Neural cell (in vitro differentiated cells): Measurements from ENCODE around the gene RPS6KA2. TPM values are rescaled to one million over a fixed set of nuclear protein-coding genes. Genes with fewer than 3 reads are reported as not detected.

Experiments
- H2AFZ ChIP-seq: fragments of 200-600, 300-800 bp; sonication (generic), shearing (Covaris generic); 2 replicates; pipeline ENCODE4 v1.6.0; 2014; ENCODE audit warnings: low read depth, mild to moderate bottlenecking, antibody characterized with exemption, low read length, moderate library complexity
- H3F3A ChIP-seq: fragments of 200-600 bp; shearing (Covaris generic); 2 replicates; pipeline ENCODE4 v1.6.1; 2016; ENCODE audit warnings: mild to moderate bottlenecking, moderate library complexity, mixed read lengths, antibody characterized with exemption, low read length; ENCODE audit not compliant: insufficient read depth, poor library complexity, severe bottlenecking
- H3K27ac ChIP-seq: fragments of 200-600, 300-800 bp; sonication (generic), shearing (Covaris generic); 2 replicates; pipeline ENCODE4 v1.5.1; 2014; ENCODE audit warnings: mild to moderate bottlenecking, low read length, moderate library complexity
- H3K27me3 ChIP-seq: fragments of 300-800, 200-600 bp; sonication (generic), shearing (Covaris generic); 2 replicates; pipeline ENCODE4 v1.6.0; 2014; ENCODE audit warnings: mild to moderate bottlenecking, low read depth, low read length, moderate library complexity; ENCODE audit not compliant: insufficient read depth
- H3K36me3 ChIP-seq: fragments of 300-800, 200-600 bp; sonication (generic), shearing (Covaris generic); 2 replicates; pipeline ENCODE4 v1.5.1; 2014; ENCODE audit warnings: mild to moderate bottlenecking, antibody characterized with exemption, low read length, moderate library complexity; ENCODE audit not compliant: insufficient read depth
- H3K4me2 ChIP-seq: fragments of 300-800, 200-600 bp; sonication (generic), shearing (Covaris generic); 2 replicates; pipeline ENCODE4 v1.6.0; 2014; ENCODE audit warnings: mild to moderate bottlenecking, low read length
- H3K4me3 ChIP-seq: fragments of 300-800, 200-600 bp; sonication (generic), shearing (Covaris generic); 2 replicates; pipeline ENCODE4 v1.5.1; 2014; ENCODE audit warnings: mild to moderate bottlenecking, low read length, moderate library complexity
- H3K79me2 ChIP-seq: fragments of 200-600 bp; shearing (Covaris generic); replicated peaks from 2 replicates; pipeline ENCODE4 v1.6.0; 2014; ENCODE audit warnings: mild to moderate bottlenecking, low read length, moderate library complexity; ENCODE audit not compliant: insufficient read depth
- H3K9ac ChIP-seq: fragments of 300-800, 200-600 bp; sonication (generic), shearing (Covaris generic); 2 replicates; pipeline ENCODE4 v1.6.1; 2016; ENCODE audit warnings: mild to moderate bottlenecking, low read length, mixed read lengths
- H3K9me2 ChIP-seq: fragments of 200-600 bp; shearing (Covaris generic); 2 replicates; pipeline ENCODE4 v1.6.1; 2016; ENCODE audit warnings: mild to moderate bottlenecking, low read length, mixed read lengths; ENCODE audit not compliant: insufficient read depth
- H3K9me3 ChIP-seq: fragments of 200-600, 300-800 bp; sonication (generic), shearing (Covaris generic); 2 replicates; pipeline ENCODE4 v1.6.1; 2016; ENCODE audit warnings: mild to moderate bottlenecking, mixed run types, low read length, moderate library complexity, mixed read lengths
- H4K20me1 ChIP-seq: fragments of 200-600 bp; shearing (Covaris generic); 2 replicates; pipeline ENCODE4 v1.6.1; 2016; ENCODE audit warnings: mild to moderate bottlenecking, mixed run types; ENCODE audit not compliant: insufficient read depth
- CTCF ChIP-seq: fragments of 450-650 bp; IDR thresholded peaks from 2 replicates; pipeline ENCODE4 v1.5.1; 2014; ENCODE audit warnings: antibody characterized with exemption, mild to moderate bottlenecking, moderate library complexity; ENCODE audit not compliant: poor library complexity, severe bottlenecking
- EP300 ChIP-seq: fragments of 450-650 bp; conservative IDR thresholded peaks from 2 replicates; pipeline ENCODE4 v1.6.1; 2014; ENCODE audit warnings: antibody characterized with exemption, mild to moderate bottlenecking, moderate library complexity; ENCODE audit not compliant: poor library complexity, severe bottlenecking
- EZH2 ChIP-seq: fragments of 200-600, 300-800 bp; shearing (Covaris generic), sonication (generic); IDR thresholded peaks from 2 replicates; pipeline ENCODE4 v1.6.1; 2014; ENCODE audit warnings: antibody characterized with exemption, low read length, borderline replicate concordance, mild to moderate bottlenecking; ENCODE audit not compliant: insufficient read depth, poor library complexity, severe bottlenecking
- MXI1 ChIP-seq: fragments of 450-650 bp; conservative IDR thresholded peaks from 2 replicates; pipeline ENCODE4 v1.6.1; 2014; ENCODE audit warnings: antibody characterized with exemption, mild to moderate bottlenecking; ENCODE audit not compliant: poor library complexity, severe bottlenecking
- POLR2AphosphoS5 ChIP-seq: IDR thresholded peaks from 2 replicates; pipeline ENCODE4 v1.6.1; 2012
- RAD21 ChIP-seq: fragments of 450-650 bp; conservative IDR thresholded peaks from 2 replicates; pipeline ENCODE4 v1.6.1; 2014; ENCODE audit warnings: antibody characterized with exemption, mild to moderate bottlenecking, moderate library complexity
- REST ChIP-seq: IDR thresholded peaks from 2 replicates; pipeline ENCODE4 v1.6.1; 2012; ENCODE audit warnings: borderline replicate concordance
- SMC3 ChIP-seq: fragments of 450-650 bp; conservative IDR thresholded peaks from 2 replicates; pipeline ENCODE4 v1.6.1; 2014; ENCODE audit warnings: antibody characterized with exemption, mild to moderate bottlenecking, moderate library complexity; ENCODE audit not compliant: poor library complexity
- TAF1 ChIP-seq: IDR thresholded peaks from 2 replicates; pipeline ENCODE4 v1.6.1; 2012; ENCODE audit warnings: low read depth
- polyA plus RNA-seq: library from polyadenylated mRNA; depleted of rRNA; stranded (reverse); fragments of >200 nt; gene quantifications from 2 replicates; pipeline ENCODE4 v1.2.3, GENCODE V29; 2014

The RPS6KA2 gene
- polyA plus RNA-seq, 1 donor from 2014 or later, result 34.3 TPM

GRCh38 chr6:166675736-166676135, 48.7 kb upstream of the RPS6KA2 start:
- Histone ChIP-seq H3F3A (no peaks in the 10 kb centered on the region), H3K4me3 (no peak overlapping the region), H3K9me3 (no peaks in the 10 kb centered on the region), H2AFZ (no peak overlapping the region), H3K9ac (no peak overlapping the region), H3K79me2 (no peaks in the 10 kb centered on the region), H3K9me2 (no peaks in the 10 kb centered on the region), H4K20me1 (no peaks in the 10 kb centered on the region), H3K4me2 (no peak overlapping the region), H3K27ac (no peak overlapping the region), H3K27me3 (no peaks in the 10 kb centered on the region), H3K36me3 (no peaks in the 10 kb centered on the region)
- TF ChIP-seq SMC3 (no peak), MXI1 (no peak)

GRCh38 chr6:166673309-166673708, 46.3 kb upstream of the RPS6KA2 start:
- Histone ChIP-seq H4K20me1 (no peaks in the 10 kb centered on the region), H3K9me2 (no peaks in the 10 kb centered on the region), H3K4me2 (no peak overlapping the region), H3K79me2 (no peaks in the 10 kb centered on the region), H3K9ac (no peak overlapping the region), H2AFZ (no peak overlapping the region), H3K4me3 (no peak overlapping the region), H3K9me3 (no peaks in the 10 kb centered on the region), H3F3A (no peaks in the 10 kb centered on the region), H3K27me3 (no peaks in the 10 kb centered on the region), H3K27ac (no peak overlapping the region), H3K36me3 (no peaks in the 10 kb centered on the region)
- TF ChIP-seq EP300 (no peak), RAD21 (no peak), REST (no peak), POLR2AphosphoS5 (no peak), MXI1 (no peak), SMC3 (no peak), TAF1 (no peak), CTCF (no peak), EZH2 (no peak)
